K562 (cell line): ENCODE data around the gene FERMT3. TPM values are rescaled to one million over a fixed set of nuclear protein-coding genes. Genes with fewer than 3 reads are reported as not detected.

Source experiments
- ARNT ChIP-seq, 2 experiments: fragments of 450-650 bp; IDR thresholded peaks; 2 replicates each; pipeline ENCODE4 v1.6.1; 2016; ENCODE audit warnings: mild to moderate bottlenecking in 1 of 2
- ASH1L ChIP-seq: fragments of 450-650 bp; IDR thresholded peaks from 2 replicates; pipeline ENCODE4 v1.6.1; 2018; ENCODE audit warnings: borderline replicate concordance, mild to moderate bottlenecking, low read depth; ENCODE audit not compliant: partially characterized antibody
- CBX2 ChIP-seq: fragments of 200-600 bp; sonication (generic); IDR thresholded peaks from one replicate; pipeline ENCODE4 v1.6.1; 2012; ENCODE audit warnings: mild to moderate bottlenecking, low read length, inconsistent platforms; ENCODE audit not compliant: insufficient read depth, poor library complexity, severe bottlenecking
- EGR1 ChIP-seq: fragments of 450-650 bp; conservative IDR thresholded peaks from 2 replicates; pipeline ENCODE4 v1.6.1; 2017; ENCODE audit warnings: mild to moderate bottlenecking
- FOXJ3 ChIP-seq: sonication (generic); formaldehyde crosslinking; IDR thresholded peaks from 2 replicates; pipeline ENCODE4 v1.4.0; 2020; ENCODE audit warnings: mild to moderate bottlenecking, missing genetic modification reagents
- HES1 ChIP-seq: fragments of 450-650 bp; IDR thresholded peaks from 2 replicates; pipeline ENCODE4 v1.6.1; 2016; ENCODE audit warnings: low read depth, mild to moderate bottlenecking, moderate library complexity
- HINFP ChIP-seq: fragments of 450-650 bp; conservative IDR thresholded peaks from 2 replicates; pipeline ENCODE4 v1.6.1; 2016; ENCODE audit warnings: missing genetic modification characterization, low read depth, mild to moderate bottlenecking, control low read depth, missing compliant biosample characterization
- ILK ChIP-seq: fragments of 450-650 bp; IDR thresholded peaks from 2 replicates; pipeline ENCODE4 v1.6.1; 2016; ENCODE audit warnings: missing genetic modification characterization, low read depth, mild to moderate bottlenecking, missing compliant biosample characterization, moderate library complexity, borderline replicate concordance
- JUN ChIP-seq, 2 experiments: sonication (generic) in 1 of 2; formaldehyde crosslinking in 1 of 2; IDR thresholded peaks; 2 replicates each; pipeline versions ENCODE4 v1.6.1 to v1.8.0; 2012 to 2022; ENCODE audit warnings: borderline replicate concordance in 2 of 2, mild to moderate bottlenecking in 2 of 2, improper control_type of control experiment in 1 of 2, low read depth in 1 of 2, low read length in 1 of 2, missing genetic modification reagents in 1 of 2
- NR3C1 ChIP-seq: sonication (generic); formaldehyde crosslinking; IDR thresholded peaks from 2 replicates; pipeline ENCODE4 v1.8.1; 2022; ENCODE audit warnings: missing genetic modification reagents
- PHF20 ChIP-seq: fragments of 450-650 bp; IDR thresholded peaks from 2 replicates; pipeline ENCODE4 v1.6.1; 2018; ENCODE audit not compliant: partially characterized antibody
- POU5F1 ChIP-seq: fragments of 150-350 bp; IDR thresholded peaks from 2 replicates; pipeline ENCODE4 v1.6.1; 2014; ENCODE audit warnings: borderline replicate concordance, low read length, low read depth, mild to moderate bottlenecking; ENCODE audit not compliant: partially characterized antibody
- RB1 ChIP-seq: fragments of 450-650 bp; IDR thresholded peaks from 2 replicates; pipeline ENCODE4 v1.6.1; 2017; ENCODE audit warnings: low read depth, mild to moderate bottlenecking
- RUNX1 ChIP-seq: sonication (generic); IDR thresholded peaks from 2 replicates; pipeline ENCODE4 v1.6.1; 2016; ENCODE audit warnings: antibody characterized with exemption, low read depth
- SAFB ChIP-seq: fragments of 200-400 bp; formaldehyde crosslinking; IDR thresholded peaks from 2 replicates; pipeline ENCODE4 v1.6.1; 2017; ENCODE audit warnings: low read depth, low read length, borderline replicate concordance
- SMARCB1 ChIP-seq: IDR thresholded peaks from 2 replicates; pipeline ENCODE4 v1.6.1; 2011; ENCODE audit warnings: improper control_type of control experiment, low read depth; ENCODE audit not compliant: insufficient read length
- XRCC4 ChIP-seq: IDR thresholded peaks from one replicate; pipeline ENCODE4 v1.6.1; 2011; ENCODE audit not compliant: insufficient read depth, insufficient read length; ENCODE audit errors: extremely low read depth
- ZKSCAN1 ChIP-seq: fragments of 150-350 bp; IDR thresholded peaks from 2 replicates; pipeline ENCODE4 v1.6.1; 2016; ENCODE audit warnings: low read depth, low read length
- ZNF134 ChIP-seq: fragments of 250-450 bp; sonication (Bioruptor Pico); conservative IDR thresholded peaks from 2 replicates; pipeline ENCODE4 v1.4.0; 2020
- ZNF143 ChIP-seq: sonication (generic); formaldehyde crosslinking; IDR thresholded peaks from 2 replicates; pipeline ENCODE4 v1.9.0; 2022; ENCODE audit warnings: mild to moderate bottlenecking, missing genetic modification reagents
- ZNF165 ChIP-seq: fragments of 250-450 bp; sonication (Bioruptor Pico); IDR thresholded peaks from 2 replicates; pipeline ENCODE4 v1.4.0; 2020; ENCODE audit warnings: borderline replicate concordance
- ZNF324 ChIP-seq: fragments of 250-450 bp; sonication (Bioruptor Pico); IDR thresholded peaks from 2 replicates; pipeline ENCODE4 v1.4.0; 2020; ENCODE audit warnings: mild to moderate bottlenecking
- polyA plus RNA-seq, 8 experiments: library from polyadenylated mRNA; depleted of rRNA in 4 of 8; stranded (reverse) in 5 of 8; unstranded in 3 of 8; fragments of >200 nt; fragmentation: Nextera tagmentation in 2 of 8; fragmentation: Illumina TruSeq in 1 of 8; extraction: Ambion mirVana in 2 of 8; extraction: Trizol in 1 of 8; gene quantifications; 2 replicates each; pipeline versions ENCODE4 v1.2.1 to v1.2.3, GENCODE V29; 2011 to 2014; ENCODE audit warnings: inconsistent platforms in 1 of 8, missing spikeins in 1 of 8
- total RNA-seq, 7 experiments: library from RNA; depleted of rRNA in 6 of 7; stranded (reverse); fragments of >200 nt in 6 of 7; fragmentation: Illumina TruSeq in 2 of 7; extraction: Trizol in 2 of 7; gene quantifications; 2 replicates each; pipeline versions ENCODE4 v1.2.1 to v1.2.3, GENCODE V29; 2011 to 2021; ENCODE audit warnings: low replicate concordance in 1 of 7
- TF ChIP-seq, protein P1 (sequence below): fragments of 250-450 bp; sonication (Bioruptor Pico); IDR thresholded peaks from 2 replicates; pipeline ENCODE4 v1.5.1; 2021; ENCODE audit warnings: mild to moderate bottlenecking
- TF ChIP-seq, protein P2 (sequence below), 2 experiments: fragments of 250-450 bp in 1 of 2; fragments of 450-650 bp in 1 of 2; sonication (Bioruptor Pico) in 1 of 2; IDR thresholded peaks; 2 replicates each; pipeline versions ENCODE4 v1.6.1 to v1.8.0; 2016 to 2021; ENCODE audit warnings: mild to moderate bottlenecking in 2 of 2, moderate library complexity in 2 of 2, missing compliant biosample characterization in 1 of 2, missing genetic modification characterization in 1 of 2

The FERMT3 gene
- total and polyA plus RNA-seq, 9 of the 15 experiments (the other 6 are each of a cell fraction or from before 2014, with no cell fraction given), result 3.2 to 275 (median 79.7) TPM

DNA sequence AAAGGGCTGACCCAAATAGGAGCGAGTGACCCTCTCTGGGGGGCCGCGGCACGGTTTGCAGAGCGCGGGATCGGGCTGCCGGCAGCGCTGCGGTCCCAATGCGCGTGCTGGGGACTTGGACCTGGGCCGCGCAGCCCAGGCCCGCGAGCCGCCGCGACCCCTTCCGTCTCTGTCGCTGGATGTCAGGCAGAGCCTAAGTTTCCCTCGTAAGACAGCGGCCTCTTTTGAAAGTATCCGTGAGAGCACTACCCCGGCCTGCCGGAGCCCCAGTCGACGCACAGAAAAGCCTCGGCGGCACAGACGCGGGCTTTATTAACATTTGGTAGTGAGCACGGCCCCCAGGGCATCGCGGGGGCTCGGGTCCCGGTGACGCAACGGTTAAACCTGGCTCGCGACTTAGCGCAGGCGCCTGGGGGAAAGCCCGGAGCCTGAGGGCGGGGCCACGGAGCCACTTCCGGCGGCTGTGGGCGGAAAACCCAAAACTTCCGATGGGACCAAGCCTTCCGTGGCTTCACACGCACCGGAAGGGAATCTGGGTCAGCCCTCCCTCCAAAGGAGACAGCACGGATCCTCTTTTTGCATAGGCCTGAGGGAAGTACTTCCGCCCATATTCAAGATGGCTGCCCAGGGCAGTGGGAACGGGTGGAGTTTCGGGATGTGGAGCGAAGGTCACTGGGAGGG lies 63.2 kb downstream of the FERMT3 start (continued):
- TF ChIP-seq FOXJ3 (CRISPR knock-in tag) (no peak), ILK (tag) (no peak), XRCC4 (no peak), PHF20 (peak; percentile 56), ASH1L (peak; percentile 86), SMARCB1 (no peak), HES1 (no peak), ZKSCAN1 (no peak), HINFP (no peak), JUN (IDR thresholded peaks at IDR 0.05; ENCODE audit: borderline replicate concordance, low read depth, low read length) (0 out of 2 replicates have a peak, but pooled peaks have one; percentile 8), JUN (CRISPR knock-in tag; IDR thresholded peaks at IDR 0.05; ENCODE audit: borderline replicate concordance) (peak; percentile 90; the same call in 1 of the 2 replicates), CBX2 (no peak), ZNF143 (CRISPR knock-in tag) (no peak), EGR1 (peak; percentile 86), RB1 (peak; percentile 53; the same call in 1 of the 2 replicates), ZNF165 (CRISPR knock-in tag) (no peak), NR3C1 (CRISPR knock-in tag) (no peak), ARNT (IDR thresholded peaks at IDR 0.05) (no peak), ZNF134 (CRISPR knock-in tag) (no peak), SAFB (no peak), RUNX1 (no peak; the same call in 1 of the 2 replicates), POU5F1 (peak; percentile 88), ZNF324 (CRISPR knock-in tag) (no peak; the same call in 1 of the 2 replicates)
- TF ChIP-seq, protein P1, sequence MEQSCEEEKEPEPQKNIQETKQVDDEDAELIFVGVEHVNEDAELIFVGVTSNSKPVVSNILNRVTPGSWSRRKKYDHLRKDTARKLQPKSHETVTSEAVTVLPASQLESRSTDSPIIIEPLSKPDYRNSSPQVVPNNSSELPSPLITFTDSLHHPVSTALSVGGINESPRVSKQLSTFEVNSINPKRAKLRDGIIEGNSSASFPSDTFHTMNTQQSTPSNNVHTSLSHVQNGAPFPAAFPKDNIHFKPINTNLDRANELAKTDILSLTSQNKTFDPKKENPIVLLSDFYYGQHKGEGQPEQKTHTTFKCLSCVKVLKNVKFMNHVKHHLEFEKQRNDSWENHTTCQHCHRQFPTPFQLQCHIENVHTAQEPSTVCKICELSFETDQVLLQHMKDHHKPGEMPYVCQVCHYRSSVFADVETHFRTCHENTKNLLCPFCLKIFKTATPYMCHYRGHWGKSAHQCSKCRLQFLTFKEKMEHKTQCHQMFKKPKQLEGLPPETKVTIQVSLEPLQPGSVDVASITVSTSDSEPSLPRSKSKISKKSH, result no peak
- TF ChIP-seq, protein P2, sequence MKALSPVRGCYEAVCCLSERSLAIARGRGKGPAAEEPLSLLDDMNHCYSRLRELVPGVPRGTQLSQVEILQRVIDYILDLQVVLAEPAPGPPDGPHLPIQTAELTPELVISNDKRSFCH (CRISPR knock-in tag; IDR thresholded peaks at IDR 0.05), result no peak
- TF ChIP-seq, protein P2 (tag; IDR thresholded peaks at IDR 0.05), result no peak; the same call in 1 of the 2 replicates
